GM04503 (cell line): Measurements from ENCODE around the gene BIRC5.

Experiments
- DNase-seq: peaks from one replicate; pipeline ENCODE4 v3.0.0-alpha.2; 2012; ENCODE audit warnings: low read depth

The BIRC5 gene

DNA sequence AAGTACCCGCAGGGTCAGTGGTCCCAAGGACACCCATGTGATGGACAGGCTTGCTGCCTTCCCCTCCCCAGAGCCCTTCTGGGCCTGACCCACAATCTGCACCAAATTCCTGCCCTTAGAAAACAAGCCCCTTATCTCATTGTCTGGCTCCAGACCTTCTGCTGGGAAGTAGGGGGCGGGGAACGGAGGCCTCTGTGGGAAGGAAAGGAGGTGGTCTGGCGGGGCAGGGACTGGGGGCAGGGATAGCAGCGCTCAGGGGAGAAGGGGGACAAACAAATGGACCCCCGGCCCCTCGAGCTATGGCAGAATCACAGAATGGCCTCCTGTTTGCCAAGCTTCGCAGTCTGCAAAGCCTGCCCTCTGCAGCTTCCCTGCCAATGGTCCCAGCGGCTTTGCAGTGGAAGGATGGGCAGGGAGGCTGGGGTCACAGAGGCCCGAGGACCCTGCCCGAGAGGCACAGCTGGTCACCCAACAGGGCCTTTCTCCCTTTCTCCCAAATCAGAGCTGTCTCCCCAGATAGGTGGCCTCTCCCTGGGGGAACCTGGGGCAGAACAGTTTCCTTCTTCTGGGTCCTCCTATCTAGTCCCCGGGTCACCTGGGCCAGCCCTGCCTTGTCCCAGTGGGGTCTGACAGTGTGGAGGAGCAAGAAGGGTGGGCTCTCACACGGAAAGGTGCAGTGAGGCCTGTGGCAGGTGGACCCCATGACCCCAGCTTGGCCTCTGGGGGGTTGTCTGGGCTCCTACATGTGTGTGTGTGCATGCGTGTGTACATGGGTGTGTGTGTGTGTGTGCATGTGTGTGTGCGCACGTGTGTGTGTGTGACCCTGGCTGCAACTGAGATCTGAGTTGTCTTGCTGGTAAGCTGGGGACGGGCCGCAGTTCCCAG lies 42.9 kb downstream of the BIRC5 start:
- DNase-seq, result no peak

DNA sequence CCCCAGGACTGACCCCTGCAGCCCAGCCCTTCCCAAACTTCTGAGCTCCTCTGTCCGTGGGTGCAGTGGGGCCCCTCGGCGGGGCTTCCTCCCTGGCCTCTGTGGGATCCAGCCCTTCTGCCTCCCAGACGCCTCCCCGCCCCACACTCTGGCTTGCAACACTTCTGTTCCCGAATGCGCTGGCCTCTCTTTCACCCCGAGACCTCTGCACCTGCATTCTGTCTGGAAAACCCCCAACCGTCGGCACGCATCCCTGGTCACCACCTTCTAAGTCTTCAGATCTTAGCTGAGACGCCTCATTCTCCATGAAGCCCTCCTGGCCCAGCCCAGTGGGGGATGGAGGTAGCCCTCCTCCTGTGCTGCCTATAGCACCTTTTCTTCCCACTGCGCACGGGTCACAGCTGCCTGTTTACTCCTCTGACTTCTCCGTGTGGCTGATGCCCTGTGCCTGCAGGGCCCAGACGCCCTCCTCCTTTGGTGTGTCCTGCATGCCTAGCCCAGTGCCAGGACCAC lies 43.8 kb downstream of the BIRC5 start:
- no peak for DNase-seq

DNA sequence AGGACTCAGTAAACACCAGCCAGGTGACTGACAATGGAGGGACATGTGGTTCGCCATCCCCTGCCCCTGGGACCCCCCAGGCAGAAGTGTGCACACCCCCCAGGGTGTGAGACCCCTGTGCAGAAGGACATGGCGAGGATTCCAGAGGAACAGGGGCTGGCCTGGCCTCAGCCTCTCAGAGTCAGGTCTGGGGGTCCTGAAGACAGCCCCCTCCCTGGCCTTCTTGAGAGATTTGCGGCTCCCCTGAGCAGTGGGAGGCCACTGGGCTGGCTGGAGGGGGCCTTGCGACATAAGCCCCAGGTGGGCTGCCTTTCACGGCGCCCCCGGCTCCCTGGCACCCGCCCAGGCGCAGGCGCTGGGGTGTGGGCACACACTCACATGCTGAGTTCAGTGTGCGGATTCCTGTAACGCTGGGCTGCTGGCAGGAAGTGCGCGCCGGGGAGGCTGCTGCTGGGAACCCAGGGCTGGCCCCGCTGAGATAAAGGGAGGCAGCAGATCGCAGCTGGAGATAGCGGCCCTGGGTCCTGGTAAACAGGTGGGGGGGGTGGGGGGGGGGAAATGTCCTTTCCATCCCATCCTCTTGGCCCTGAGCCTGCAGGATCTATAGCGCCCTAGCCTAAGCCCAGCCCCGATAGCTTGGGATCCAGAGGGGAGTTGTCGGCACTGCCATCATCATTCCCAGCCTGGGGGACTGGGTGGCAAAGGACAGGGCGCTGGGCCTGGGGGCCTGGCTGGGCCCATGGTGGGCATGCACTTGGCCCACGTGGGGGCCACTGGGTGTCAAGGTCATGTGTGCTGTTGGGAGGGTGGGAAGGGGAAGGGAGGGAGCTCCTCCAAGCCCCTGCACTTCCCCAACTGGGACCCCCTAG lies 44.5 kb downstream of the BIRC5 start:
- DNase-seq, result no peak

DNA sequence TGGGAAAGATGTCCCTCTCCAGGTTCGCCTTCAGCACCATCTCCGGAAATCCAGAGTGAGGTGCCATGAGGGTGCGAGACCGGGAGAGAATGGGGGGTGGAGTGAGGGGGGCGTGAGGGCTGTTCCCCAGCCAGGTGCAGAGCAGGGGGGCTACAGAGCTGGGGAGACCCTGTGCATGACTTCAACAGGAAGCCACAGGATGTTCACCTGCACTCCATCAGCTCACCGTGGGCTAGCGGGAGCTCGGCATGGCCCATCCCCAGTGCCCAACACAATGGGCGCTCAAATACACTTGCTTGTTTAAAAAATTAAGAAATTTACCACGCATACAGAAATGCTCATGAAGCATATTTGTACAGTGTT lies 45.1 kb downstream of the BIRC5 start:
- DNase-seq, result no peak

DNA sequence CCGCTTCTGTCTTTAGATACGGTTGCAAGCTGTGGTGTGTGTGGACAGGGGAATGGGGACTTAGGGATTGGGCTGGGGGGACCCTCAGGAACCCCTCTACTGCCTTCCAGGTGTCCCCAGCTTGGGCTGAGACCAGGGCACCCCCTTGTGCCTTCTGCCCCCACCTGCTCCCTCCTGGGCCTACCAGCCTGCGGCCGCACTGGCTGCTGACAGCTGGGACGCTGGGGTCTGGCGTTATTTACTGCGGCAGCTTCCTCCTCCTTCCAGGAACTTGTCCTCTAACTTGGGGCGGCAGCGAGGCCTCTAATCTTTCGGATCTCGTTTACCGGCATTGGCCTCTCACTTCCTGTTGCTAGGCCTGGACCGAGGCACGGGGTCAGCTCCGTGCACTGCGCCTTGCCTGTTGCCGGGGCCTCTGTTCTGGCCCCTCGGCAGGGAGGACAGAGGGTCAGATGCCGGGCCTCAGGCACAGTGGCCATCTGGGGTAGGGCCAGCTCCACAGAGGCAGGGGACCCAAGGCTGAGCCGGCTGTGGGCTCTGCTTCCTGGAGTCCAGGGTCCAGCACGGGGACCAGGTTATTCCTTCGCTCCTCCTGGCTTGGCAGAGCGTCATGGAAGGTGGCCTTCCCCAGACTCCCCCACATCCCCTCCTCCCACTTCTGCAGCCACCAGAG lies 49.1 kb downstream of the BIRC5 start:
- DNase-seq, result no peak

DNA sequence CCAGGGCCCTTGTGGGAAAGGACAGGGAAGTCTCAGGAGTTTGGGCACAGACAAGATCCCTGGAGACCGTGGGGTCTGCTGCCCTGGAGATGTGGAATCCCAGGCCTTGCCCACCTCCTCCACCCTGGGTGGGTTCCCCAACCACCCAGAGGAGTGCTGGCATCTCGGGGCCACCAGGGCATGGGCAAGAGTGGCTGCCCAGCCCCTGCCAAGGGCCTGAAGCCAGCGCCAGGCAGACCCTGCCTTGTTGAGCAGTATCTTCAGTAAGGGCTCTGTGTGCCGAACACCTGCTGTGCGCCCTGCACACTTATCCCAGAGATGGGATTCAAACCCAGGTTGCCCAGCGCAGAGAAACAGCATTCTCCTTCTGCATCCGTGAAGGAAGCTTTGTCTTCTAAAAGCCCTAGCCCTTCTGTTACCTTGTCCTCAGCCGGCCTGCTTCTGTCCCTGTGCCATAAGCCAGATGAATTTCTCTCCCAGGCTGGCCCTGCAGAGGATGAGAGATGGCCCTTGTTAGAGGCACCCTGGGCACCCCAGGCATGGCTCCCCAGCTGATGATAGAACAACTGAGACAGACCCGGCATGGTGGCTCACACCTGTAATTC lies 49.8 kb downstream of the BIRC5 start:
- no peak for DNase-seq

DNA sequence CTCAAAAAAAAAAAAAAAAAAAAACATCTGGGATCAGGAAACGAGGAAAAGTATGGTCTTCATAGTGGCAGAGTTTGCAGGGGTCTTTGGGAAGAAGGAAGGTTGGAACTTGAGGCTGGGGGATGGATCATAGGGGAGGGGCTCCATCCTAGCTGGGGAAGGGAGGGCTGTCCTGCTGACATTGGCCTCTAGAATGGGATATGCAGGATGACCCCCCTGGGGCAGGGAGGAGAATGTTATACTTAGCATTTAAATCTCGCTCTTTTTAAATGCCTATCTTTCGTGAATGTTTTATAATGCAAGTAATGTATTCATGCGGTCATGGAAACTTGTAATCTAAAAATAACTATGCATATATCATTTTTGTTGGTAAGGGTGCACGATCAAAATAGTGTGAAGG lies 50.5 kb downstream of the BIRC5 start:
- no peak for DNase-seq

DNA sequence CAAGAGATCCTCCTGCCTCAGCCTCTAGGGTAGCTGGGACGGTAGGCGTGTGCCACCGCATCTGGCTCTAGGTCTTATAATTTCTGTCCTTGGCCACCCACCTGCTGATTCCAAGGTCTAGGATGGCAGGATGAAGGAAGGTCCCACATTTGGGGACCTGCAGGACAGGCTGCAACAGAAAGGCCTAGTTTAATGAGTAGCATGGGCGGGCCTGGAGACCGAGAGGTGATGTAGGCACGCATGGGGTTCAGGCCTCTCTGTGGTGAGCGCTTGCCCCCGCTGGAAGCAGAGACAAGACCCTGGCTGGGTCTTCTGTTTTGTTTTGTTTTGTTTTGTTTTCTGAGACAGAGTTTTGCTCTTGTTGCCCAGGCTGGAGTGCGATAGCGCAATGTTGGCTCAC lies 51.1 kb downstream of the BIRC5 start:
- DNase-seq, result no peak

DNA sequence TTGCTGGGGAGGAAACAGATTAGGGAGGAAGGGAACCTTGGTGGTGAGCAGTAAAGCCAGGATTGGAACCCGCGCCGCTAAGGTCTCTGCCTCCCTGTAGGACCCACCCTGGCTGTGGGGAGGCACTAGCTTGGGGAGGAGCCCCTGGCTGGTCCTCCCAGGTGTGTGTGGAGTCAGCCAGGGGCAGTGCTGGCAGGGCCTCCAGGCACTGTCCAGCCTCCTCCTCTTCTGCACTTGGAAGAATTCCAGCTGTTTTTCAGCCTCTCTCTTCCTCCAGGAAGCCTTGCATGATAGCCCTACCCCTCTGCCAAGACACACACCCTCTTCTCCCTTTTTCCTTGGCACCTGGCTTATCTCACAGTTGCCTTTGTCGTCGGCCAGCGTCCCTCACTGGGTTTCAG lies 52.2 kb downstream of the BIRC5 start:
- DNase-seq, result no peak

DNA sequence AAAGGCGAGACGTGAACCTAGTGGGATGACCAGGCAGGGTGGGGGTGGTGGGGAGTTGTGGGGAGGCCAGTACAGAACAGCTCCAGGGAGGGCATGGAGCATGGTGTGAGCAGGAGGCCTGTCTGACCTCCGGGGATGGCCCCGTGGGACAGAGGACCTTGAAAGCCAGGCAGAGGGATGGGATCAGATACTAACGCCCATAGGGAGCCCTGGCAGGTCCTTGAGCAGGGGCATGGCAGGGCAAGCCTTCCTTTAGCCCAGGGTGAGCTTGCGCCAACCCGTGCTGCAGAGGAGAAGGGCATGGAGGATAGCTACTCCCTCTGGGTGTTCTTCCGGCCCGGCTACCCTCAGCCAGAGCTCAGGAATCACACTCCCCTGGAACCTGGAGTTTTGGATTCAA lies 52.7 kb downstream of the BIRC5 start:
- no peak for DNase-seq

DNA sequence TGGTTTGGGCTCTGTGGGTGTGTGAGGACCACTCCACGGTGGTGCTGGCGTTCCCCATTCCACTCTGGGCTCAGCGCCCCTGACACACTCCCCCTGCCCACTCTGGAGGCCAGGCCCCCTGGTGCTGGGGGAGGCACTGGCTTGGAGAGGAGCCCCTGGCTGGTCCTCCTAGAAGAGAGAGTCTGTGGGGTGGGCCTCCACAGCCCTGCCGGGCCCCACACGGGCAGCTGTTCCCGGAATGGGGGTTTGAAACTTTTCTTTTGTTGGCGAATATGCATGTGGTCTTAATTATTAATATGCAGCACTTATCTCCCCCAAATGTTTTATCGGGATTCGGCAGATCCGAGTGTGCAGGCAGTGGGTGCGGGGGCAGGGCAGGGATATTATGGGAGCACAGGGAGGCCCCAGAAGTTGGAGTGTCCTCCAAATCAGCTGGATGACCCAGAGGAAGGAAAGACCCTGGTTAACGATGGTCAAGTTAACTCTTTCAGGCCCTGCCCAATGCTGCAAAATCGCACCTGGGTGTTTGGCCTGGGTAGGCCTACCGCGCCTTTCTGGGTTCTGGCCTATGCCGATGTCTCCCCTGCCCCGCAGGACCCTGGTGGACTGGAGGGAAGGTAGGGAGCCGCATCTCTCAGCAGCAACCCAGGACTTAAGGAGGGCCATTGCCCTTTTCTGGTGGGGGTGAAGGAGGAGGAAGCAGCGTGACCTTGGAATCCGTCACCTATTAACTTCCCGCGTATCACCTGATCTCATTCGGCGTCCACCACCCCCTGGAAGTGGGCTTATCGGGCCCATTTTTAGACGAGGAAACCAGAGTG lies 53.4 kb downstream of the BIRC5 start:
- no peak for DNase-seq

DNA sequence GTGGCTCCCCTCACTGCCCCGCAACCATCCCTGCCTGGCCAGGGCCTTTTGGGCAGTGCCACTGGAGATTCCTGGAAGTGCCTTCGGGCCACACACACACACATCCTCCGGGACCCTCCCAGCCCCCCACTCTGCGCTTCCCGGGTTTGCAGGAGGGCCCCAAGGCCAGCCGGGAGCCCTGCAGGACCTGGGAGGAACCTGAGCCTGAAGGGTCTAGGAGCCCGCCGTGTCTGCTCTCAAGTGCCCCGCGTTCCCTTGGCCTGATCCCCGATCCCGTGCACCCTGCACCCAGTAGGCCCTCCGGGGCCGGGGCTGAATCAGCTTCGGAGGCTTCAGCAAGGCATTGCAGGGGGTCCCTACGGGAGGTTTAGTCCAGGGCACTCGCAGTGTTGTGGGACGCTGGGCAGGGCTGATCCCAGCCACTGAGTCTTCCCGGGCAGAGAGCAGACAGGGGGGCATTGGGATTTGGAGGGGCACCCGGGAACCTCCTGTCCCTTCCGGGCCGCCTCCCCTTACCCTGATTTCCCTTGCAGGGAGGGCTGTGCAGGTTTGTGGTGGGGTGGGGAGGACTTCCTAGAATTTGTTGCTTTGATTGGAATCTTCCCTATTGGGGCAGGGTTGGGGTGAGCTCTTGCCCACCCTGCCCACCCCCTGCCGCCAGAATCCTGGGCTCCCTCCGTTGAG lies 54.3 kb downstream of the BIRC5 start:
- no peak for DNase-seq

DNA sequence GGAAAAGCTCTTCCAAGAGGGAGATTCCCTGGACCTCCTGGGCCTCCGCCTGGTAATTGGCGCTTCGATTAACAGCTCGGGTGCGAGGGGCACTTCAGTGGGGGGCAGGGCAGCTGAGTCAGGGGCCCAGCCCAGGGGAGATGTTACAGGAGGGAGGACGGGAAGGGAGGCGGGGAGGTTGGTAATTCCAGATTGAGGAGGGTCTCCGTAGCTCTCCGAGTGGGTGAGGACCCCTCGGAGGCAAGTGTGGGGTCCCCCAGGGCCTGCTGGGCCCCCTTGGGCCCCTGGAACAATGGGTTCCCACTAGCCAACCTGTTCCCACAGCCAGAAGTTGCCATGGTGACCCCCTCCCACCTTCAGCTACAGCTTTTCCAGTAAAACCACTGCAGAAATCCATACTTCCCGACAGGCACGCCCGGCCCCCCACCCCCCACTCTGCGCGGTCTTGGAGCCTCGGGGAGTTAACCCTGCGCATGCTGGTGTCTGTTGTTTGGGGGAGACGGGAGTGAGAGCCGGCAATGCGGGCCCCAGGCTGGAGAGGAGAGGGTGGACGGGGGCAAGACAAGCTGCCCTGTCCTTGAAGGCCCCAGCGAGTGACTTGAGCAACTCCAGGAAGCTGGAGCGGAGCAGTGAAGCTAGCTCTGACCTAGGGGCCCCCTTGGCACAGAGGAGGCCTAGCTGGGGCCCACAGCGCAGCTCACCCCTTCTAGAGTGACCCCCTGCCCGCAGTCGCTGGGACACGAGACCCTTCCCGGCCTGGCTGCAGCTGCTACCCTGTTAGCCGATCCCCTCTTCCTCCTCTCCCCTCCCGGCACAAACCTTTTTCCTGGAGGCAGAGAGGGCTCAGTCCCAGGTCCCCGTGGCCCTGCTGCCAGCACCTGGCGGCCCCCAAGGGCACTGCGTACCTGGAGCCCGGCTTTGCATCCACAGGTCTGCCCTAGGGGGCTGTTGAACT lies 55.2 kb downstream of the BIRC5 start:
- no peak for DNase-seq

DNA sequence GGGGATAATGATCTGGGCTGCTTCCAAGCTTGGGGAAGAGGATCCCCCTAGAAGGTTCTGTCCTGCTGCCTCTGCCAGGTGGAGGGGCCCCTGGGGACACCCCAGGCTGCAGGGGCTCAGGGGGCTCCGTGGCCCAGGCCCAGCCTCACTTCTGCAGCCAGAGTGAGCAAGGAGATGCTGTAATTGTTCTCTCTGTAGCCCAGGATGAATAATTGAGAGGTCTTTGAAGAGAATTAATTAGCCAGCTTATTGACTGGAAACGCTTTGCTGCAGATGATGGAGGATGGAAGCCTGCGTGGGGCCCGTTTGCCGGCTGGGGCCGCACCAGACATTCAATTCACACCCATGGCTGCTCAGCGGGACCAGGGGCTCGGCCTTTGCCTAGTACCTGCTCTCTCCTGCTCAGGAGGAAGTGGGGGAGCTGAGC lies 55.9 kb downstream of the BIRC5 start:
- no peak for DNase-seq

DNA sequence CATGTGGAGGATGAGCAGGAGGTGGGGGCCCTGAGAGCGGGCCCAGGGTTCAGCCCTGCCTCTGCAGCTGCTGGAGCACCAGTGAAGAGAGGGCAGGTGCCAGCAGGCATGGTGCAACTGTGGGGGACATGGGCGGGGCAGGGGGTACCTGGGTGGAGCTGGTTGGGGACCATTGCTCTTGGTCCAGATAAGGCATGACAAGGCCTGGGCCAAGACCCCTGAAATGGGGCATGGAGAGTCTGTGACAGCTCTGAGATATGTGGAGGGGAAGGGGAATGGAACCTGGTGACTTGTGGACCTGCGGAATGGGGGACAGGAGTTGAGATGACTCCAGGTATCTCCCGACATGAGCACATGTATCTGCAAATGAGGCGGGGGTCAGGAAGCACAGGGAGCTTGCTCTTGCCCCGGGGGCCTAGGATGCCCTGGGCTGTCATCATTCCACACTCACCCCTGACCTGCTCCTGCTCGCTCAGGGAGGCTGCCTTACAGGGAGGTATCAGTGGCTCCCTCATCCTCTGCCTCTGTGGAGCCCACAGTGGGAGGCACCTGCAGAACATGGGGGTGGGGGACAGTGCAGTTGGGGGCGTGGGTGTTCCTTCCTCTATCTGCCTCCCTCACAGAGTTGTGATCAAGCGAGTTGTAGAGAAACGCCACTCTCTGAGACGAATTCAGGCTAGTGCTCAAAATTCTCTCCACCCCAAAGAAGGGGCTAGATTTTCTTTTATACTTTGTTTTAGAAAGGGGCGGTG lies 57.5 kb downstream of the BIRC5 start:
- DNase-seq, result no peak

DNA sequence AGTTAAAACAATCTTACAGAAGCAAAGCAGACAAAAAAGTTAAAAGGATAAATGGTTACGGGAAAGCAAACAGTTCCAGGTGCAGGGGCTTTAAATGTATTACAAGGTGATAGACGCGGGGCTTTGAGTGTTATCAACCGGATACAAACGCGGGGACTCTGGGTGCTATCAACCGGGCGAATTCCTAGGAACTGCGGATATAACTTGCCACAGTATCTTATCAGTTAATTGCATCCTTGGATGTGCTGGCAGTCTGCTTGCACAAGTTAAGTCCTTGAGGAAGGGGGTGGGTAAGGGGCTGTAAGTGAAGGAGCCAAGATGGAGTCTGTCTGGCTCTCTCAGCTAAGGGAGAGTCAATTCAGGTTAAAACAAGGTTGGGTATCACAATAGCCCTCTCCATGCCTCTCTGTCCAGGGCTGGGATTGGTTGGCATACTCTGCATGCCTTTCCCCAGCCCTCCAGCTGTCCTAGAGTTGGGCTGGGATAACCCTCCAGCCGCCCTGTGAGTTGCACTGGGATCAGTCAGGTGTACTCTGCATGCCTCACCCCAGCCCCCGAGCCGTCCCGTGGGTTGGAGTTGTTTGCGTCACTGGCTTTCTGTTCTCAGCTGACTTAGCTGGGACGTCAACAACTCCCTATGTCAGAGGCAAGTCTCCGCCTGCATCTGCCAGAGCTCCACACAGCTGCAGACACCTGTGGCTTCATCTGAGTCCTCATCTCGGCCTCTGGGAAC lies 58.3 kb downstream of the BIRC5 start:
- DNase-seq, result no peak

DNA sequence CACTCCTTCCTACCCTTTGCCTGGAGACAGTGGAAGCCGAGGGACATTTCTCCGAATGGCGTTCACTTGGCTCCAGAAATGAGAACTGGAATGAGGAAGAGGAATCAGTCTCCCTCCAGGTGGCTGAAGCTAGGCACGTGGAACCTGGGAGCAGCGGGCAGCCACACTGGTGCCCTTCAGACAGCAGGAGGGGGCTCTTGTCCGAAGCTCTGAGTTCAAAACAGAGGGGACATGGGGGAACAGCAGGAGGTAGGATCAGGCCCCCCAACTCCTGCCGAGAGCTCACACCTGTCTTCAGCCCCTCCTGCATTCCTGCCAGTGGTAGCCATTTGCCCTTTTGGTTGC lies 58.8 kb downstream of the BIRC5 start:
- DNase-seq, result no peak

DNA sequence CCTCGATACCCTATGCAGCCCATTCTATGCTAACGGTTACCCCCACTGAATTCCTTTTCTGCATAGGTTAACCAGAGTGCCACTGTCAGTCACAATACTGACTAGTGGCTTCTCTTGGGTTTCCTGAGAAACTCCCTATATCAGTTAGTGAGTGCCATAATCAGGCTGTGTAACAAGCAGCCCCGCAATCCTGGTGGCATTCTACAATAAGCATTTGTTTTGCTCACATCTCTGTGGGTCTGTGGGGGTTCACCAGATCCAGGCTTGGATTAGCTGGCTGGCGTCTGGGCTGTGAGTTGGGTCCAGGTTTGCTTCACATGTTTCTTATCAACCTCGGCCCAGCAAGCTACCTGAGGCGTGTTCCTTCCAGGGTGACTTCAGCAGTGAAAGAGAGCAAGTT lies 59.8 kb downstream of the BIRC5 start:
- no peak for DNase-seq
